ENCODE results near the gene CREB5. TPM values are rescaled to one million over a fixed set of nuclear protein-coding genes. Genes with fewer than 3 reads are reported as not detected.

Gene CREB5
- total RNA-seq, 4 donors from 2014 or later, result 0.90 to 10.1 (median 4.9) TPM

DNA sequence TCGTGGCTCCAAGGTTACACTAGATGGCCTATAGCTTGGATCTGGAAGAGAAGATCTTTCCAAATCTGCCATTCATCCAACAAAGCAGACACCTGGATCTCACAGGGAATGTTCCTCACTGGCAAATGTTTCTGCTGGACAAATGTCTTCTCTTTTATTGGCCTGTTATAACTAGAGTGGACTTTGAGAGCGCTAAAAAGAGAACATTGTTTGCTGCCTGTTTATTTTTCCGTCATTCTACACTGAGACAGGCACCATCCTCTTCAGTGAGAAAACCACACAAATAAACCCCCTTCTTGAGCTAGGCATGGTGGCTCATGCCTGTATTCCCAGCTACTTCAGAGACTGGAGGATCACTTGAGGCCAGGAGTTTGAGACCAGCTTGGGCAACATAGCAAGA, 206.9 kb downstream of the CREB5 start:
- ATAC-seq (no peak), DNase-seq (no peak)
- intact Hi-C loops (cut with DNase I; ENCODE audit: low total_unique reads) (loop anchor here (5.0 kb wide), 1 partner anchor 233 kb away; no protein-coding TSS in a partner anchor), in situ Hi-C loops (cut with MboI; ENCODE audit: low sequenced_read_pairs in 4 of 4) (loop anchor here in 1 of 4 donors (25.0 kb wide), 1 partner anchor 243 kb away; no protein-coding TSS in a partner anchor)
- H3K4me3 ChIP-seq, result no peak overlapping the region
- peak overlapping the region in 1 of 4 donors; percentile 81 for H3K27ac ChIP-seq
- H3K36me3 ChIP-seq, result no peaks in the 10 kb centered on the region
- no peaks in the 10 kb centered on the region for H3K27me3 ChIP-seq
- no peaks in the 10 kb centered on the region for H3K9me3 ChIP-seq
- TF ChIP-seq POLR2A (IDR thresholded peaks at IDR 0.05), result no peak
- TF ChIP-seq CTCF (IDR thresholded peaks at IDR 0.05 in 4 of 5, conservative IDR thresholded peaks at IDR 0.05 in 1 of 5), result no peak
- peaks cover 25 to 37% of the 10 kb centered on the region in 2 donors for H3K4me1 ChIP-seq

DNA sequence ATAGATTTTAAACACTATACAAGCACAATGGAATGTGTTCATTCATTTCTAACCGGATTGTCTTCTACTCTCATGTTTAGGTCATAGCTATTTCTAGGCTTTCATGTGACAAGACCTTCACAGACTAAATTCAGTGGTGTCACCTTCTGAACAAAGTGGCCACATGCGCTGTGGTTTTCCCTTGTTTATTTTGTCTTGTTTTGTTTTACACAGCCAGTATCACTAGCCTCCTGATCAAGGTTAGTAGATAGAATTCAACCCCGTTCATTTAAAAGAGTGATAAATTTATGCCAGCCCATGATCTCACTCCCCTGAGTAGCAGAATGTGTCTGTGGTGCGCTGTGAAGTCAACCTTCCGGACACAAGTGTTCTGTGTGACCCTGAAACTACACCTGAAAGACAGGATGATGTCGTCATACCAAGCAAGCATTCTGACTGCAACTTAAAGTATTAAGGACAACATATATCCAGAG, 209.1 kb downstream of the CREB5 start:
- TF ChIP-seq POLR2A (IDR thresholded peaks at IDR 0.05) (peak in 1 of 2 donors; percentile 43), CTCF (IDR thresholded peaks at IDR 0.05 in 4 of 5, conservative IDR thresholded peaks at IDR 0.05 in 1 of 5) (no peak)

DNA sequence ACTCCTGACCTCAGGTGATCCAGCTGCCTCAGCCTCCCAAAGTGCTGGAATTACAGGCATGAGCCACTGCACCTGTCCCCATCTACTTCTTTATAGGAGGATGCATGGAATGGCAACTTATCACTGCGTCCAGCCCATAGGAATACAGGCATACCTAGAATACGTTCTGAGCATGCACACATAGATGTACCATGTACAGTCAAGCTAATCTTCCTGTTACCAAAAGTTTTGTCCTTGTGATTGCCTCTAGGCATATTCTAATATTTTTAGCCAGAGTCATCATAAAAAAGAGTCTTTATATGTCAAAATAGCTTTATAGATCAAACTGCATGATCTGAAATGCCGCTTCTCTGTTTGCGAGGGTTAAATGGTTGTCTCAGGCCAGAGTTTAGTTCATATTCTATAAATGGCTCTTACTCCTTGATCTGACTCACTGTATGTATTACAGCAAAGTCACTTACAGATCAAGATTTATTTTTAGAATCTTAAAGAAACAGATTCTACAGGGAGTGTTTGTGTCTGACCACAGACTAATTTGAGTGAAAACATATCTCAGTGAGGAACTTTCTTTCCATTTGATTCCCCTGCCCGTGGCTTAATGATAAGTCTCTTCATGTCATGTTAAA, 210.9 kb downstream of the CREB5 start:
- Histone ChIP-seq H3K9me3 (no peaks in the 10 kb centered on the region), H3K4me3 (no peak overlapping the region), H3K27me3 (no peaks in the 10 kb centered on the region), H3K36me3 (no peaks in the 10 kb centered on the region), H3K27ac (peak overlapping the region; percentile 70 to 81 (median 76)), H3K4me1 (peaks cover 44 to 71% of the 10 kb centered on the region in 2 donors)
- intact Hi-C loops (cut with DNase I; ENCODE audit: low total_unique reads) (loop anchor here (2.0 to 10.0 kb wide), 5 partner anchors 64 to 1438 kb away; partner anchors contain the start of gene HOXA11), in situ Hi-C loops (cut with MboI; ENCODE audit: low sequenced_read_pairs in 4 of 4) (loop anchor here (10.0 to 25.0 kb wide), 2 partner anchors 228 to 239 kb away; no protein-coding TSS in a partner anchor)
- ATAC-seq (peak; percentile 90 to 94), DNase-seq (no peak)
- no peak for TF ChIP-seq POLR2A (IDR thresholded peaks at IDR 0.05)
- TF ChIP-seq CTCF (IDR thresholded peaks at IDR 0.05 in 4 of 5, conservative IDR thresholded peaks at IDR 0.05 in 1 of 5), result no peak

More for the DNA sequence above, 209.1 kb downstream of the CREB5 start:
- H3K36me3 ChIP-seq, result no peaks in the 10 kb centered on the region
- intact Hi-C loops (cut with DNase I; ENCODE audit: low total_unique reads), result loop anchor here (10.0 kb wide), 3 partner anchors 123 to 1437 kb away; partner anchors contain the start of gene HOXA11
- H3K27ac ChIP-seq, result peak overlapping the region; percentile 70 to 81 (median 76)
- peak; percentile 76 to 87 for ATAC-seq
- peak; percentile 24 for DNase-seq
- H3K4me3 ChIP-seq, result no peak overlapping the region
- H3K27me3 ChIP-seq, result no peaks in the 10 kb centered on the region
- in situ Hi-C loops (cut with MboI; ENCODE audit: low sequenced_read_pairs in 4 of 4), result loop anchor here (10.0 to 25.0 kb wide), 2 partner anchors 227 to 241 kb away; no protein-coding TSS in a partner anchor
- H3K9me3 ChIP-seq, result no peaks in the 10 kb centered on the region
- H3K4me1 ChIP-seq, result peaks cover 28 to 55% of the 10 kb centered on the region in 2 donors

DNA sequence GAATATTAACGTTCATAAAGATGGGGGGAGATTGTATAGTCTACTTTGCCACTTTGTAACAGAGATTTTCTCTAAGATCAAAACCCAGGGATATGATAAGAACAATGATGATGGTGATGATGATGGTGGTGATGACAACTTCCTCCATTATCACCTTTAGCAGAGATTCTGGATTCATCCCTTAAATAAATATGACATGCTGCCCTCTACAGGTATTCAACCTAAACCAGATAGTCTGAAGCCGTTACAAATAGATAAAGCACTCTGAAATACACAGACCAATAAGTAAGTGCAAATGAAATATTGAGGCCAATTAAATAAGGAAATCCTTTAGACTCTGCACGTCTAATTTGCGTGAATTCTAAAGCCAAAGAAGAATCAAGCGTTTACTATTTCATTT, 211.5 kb downstream of the CREB5 start:
- Histone ChIP-seq H3K36me3 (no peaks in the 10 kb centered on the region), H3K4me1 (peaks cover 50 to 76% of the 10 kb centered on the region in 2 donors), H3K9me3 (no peaks in the 10 kb centered on the region), H3K27ac (peak overlapping the region; percentile 70 to 81 (median 76)), H3K27me3 (no peaks in the 10 kb centered on the region), H3K4me3 (no peak overlapping the region)
- no peak for DNase-seq
- ATAC-seq, result no peak
- intact Hi-C loops (cut with DNase I; ENCODE audit: low total_unique reads) (loop anchor here (2.0 to 10.0 kb wide), 5 partner anchors 63 to 1439 kb away; partner anchors contain the start of gene HOXA11), in situ Hi-C loops (cut with MboI; ENCODE audit: low sequenced_read_pairs in 4 of 4) (loop anchor here (10.0 to 25.0 kb wide), 2 partner anchors 229 to 238 kb away; no protein-coding TSS in a partner anchor)
- TF ChIP-seq CTCF (IDR thresholded peaks at IDR 0.05 in 4 of 5, conservative IDR thresholded peaks at IDR 0.05 in 1 of 5), result no peak

Measured in gastrocnemius medialis (tissue), 4 donors.